CD4-positive, alpha-beta T cell (primary cell): Measurements from ENCODE around the gene TMPRSS11B. TPM values are rescaled to one million over a fixed set of nuclear protein-coding genes. Genes with fewer than 3 reads are reported as not detected.

Source experiments
- ATAC-seq: fragments of 200-7000 bp; cut with Tn5 transposase; one replicate; pipeline ENCODE4 v1.10.0; 2022; ENCODE audit warnings: mild to moderate bottlenecking; ENCODE audit not compliant: poor library complexity
- CTCF ChIA-PET: fragments of 350-600 bp; sonication (Branson Sonifier 250); formaldehyde crosslinking; loops from one replicate; lab custom pipeline; 2021; ENCODE audit warnings: antibody characterized with exemption, inconsistent platforms; lab: Charles Lee
- POLR2A ChIA-PET: fragments of 350-600 bp; sonication (Branson Sonifier 250); formaldehyde crosslinking; loops from one replicate; lab custom pipeline; 2021; ENCODE audit warnings: antibody characterized with exemption, inconsistent platforms; lab: Charles Lee
- DNase-seq, 14 experiments: peaks; one replicate each; pipeline ENCODE4 v3.0.0-alpha.2; 2013 to 2020; ENCODE audit warnings: mixed read lengths in 2 of 14
- H3K27ac ChIP-seq, 2 donors: one replicate each; pipeline versions ENCODE4 v1.5.1 to v1.7.0; 2013; ENCODE audit warnings: low read length in 2 of 2, low read depth in 1 of 2, mild to moderate bottlenecking in 1 of 2
- H3K27me3 ChIP-seq, 2 experiments: 1 replicate in 1 of 2; 2 replicates in 1 of 2; pipeline versions ENCODE4 v1.6.1 to v1.7.0; 2013; ENCODE audit warnings: low read length in 2 of 2, control low read depth in 1 of 2, mild to moderate bottlenecking in 1 of 2, moderate library complexity in 1 of 2; ENCODE audit not compliant: insufficient read depth in 2 of 2, control insufficient read depth in 1 of 2
- H3K36me3 ChIP-seq: one replicate; pipeline ENCODE4 v1.6.1; 2013; ENCODE audit warnings: low read length, control low read depth; ENCODE audit not compliant: insufficient read depth
- H3K4me1 ChIP-seq: one replicate; pipeline ENCODE4 v1.6.1; 2013; ENCODE audit warnings: low read length, control low read depth; ENCODE audit not compliant: insufficient read depth
- H3K4me3 ChIP-seq: one replicate; pipeline ENCODE4 v1.5.1; 2013; ENCODE audit warnings: mild to moderate bottlenecking, low read length, moderate library complexity
- H3K9me3 ChIP-seq, 2 experiments: 1 replicate in 1 of 2; 2 replicates in 1 of 2; pipeline versions ENCODE4 v1.6.1 to v1.7.0; 2013; ENCODE audit warnings: low read length in 2 of 2, mild to moderate bottlenecking in 2 of 2, control low read depth in 1 of 2, moderate library complexity in 1 of 2; ENCODE audit not compliant: control insufficient read depth in 1 of 2, insufficient read depth in 1 of 2
- H3K27ac Mint-ChIP-seq: one replicate; pipeline ENCODE4 v1.8.0; 2020; ENCODE audit warnings: mixed read lengths
- H3K27me3 Mint-ChIP-seq: one replicate; pipeline ENCODE4 v1.8.0; 2021; ENCODE audit warnings: mixed read lengths
- H3K36me3 Mint-ChIP-seq: one replicate; pipeline ENCODE4 v1.8.0; 2021; ENCODE audit warnings: low read depth, mixed read lengths
- H3K4me1 Mint-ChIP-seq: one replicate; pipeline ENCODE4 v1.8.0; 2021; ENCODE audit warnings: low read depth, mixed read lengths
- H3K4me3 Mint-ChIP-seq: one replicate; pipeline ENCODE4 v1.8.0; 2020; ENCODE audit warnings: mild to moderate bottlenecking, mixed read lengths
- H3K9me3 Mint-ChIP-seq: one replicate; pipeline ENCODE4 v1.8.0; 2020; ENCODE audit warnings: mixed read lengths
- intact Hi-C, 2 experiments: fragments of 100-400 bp; cut with DNase I in 1 of 2; cut with micrococcal nuclease in 1 of 2; formaldehyde crosslinking; loops; one replicate each; pipeline versions ENCODE4 v1.15.1 to v1.9.0; 2023 to 2025; cut with DNase I, micrococcal nuclease
- total RNA-seq, 174 experiments: library from RNA in 2 of 174; stranded (reverse) in 2 of 174; gene quantifications; one replicate each; pipeline ENCODE4 v1.2.3 and lab custom pipeline; 2021 to 2026
- TF ChIP-seq, protein P1 (sequence below): fragments of 200-600 bp; IDR thresholded peaks from one replicate; pipeline ENCODE4 v1.8.0; 2022; ENCODE audit warnings: antibody characterized with exemption, mild to moderate bottlenecking

TMPRSS11B gene
- total RNA-seq, 2 experiments from 2014 or later, result not detected

GRCh38 chr4:68264875-68265565, 19.5 kb upstream of the TMPRSS11B start:
- no peaks in the 10 kb centered on the region for H3K27me3 ChIP-seq
- ChIA-PET CTCF (no interaction called here), POLR2A (no interaction called here)
- ATAC-seq, result no peak
- H3K4me1 ChIP-seq, result no peaks in the 10 kb centered on the region
- Mint-ChIP-seq H3K27ac (no peak overlapping the region), H3K4me3 (no peak overlapping the region), H3K9me3 (no peaks in the 10 kb centered on the region), H3K27me3 (no peaks in the 10 kb centered on the region), H3K36me3 (no peaks in the 10 kb centered on the region), H3K4me1 (no peaks in the 10 kb centered on the region)
- no peak for DNase-seq
- no peak overlapping the region for H3K27ac ChIP-seq
- H3K36me3 ChIP-seq, result no peaks in the 10 kb centered on the region
- no peak overlapping the region for H3K4me3 ChIP-seq
- TF ChIP-seq, protein P1, sequence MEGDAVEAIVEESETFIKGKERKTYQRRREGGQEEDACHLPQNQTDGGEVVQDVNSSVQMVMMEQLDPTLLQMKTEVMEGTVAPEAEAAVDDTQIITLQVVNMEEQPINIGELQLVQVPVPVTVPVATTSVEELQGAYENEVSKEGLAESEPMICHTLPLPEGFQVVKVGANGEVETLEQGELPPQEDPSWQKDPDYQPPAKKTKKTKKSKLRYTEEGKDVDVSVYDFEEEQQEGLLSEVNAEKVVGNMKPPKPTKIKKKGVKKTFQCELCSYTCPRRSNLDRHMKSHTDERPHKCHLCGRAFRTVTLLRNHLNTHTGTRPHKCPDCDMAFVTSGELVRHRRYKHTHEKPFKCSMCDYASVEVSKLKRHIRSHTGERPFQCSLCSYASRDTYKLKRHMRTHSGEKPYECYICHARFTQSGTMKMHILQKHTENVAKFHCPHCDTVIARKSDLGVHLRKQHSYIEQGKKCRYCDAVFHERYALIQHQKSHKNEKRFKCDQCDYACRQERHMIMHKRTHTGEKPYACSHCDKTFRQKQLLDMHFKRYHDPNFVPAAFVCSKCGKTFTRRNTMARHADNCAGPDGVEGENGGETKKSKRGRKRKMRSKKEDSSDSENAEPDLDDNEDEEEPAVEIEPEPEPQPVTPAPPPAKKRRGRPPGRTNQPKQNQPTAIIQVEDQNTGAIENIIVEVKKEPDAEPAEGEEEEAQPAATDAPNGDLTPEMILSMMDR, result no peak
- intact Hi-C loops, result no loop called here
- no peaks in the 10 kb centered on the region for H3K9me3 ChIP-seq

- POLR2A ChIA-PET, result no interaction called here
- TF ChIP-seq, protein P1, result no peak
- H3K4me3 ChIP-seq, result no peak overlapping the region
- Mint-ChIP-seq H3K27me3 (no peaks in the 10 kb centered on the region), H3K4me1 (no peaks in the 10 kb centered on the region), H3K36me3 (no peaks in the 10 kb centered on the region), H3K9me3 (no peaks in the 10 kb centered on the region), H3K4me3 (no peak overlapping the region), H3K27ac (no peak overlapping the region)
- DNase-seq (no peak), ATAC-seq (no peak)
- H3K9me3 ChIP-seq, result no peaks in the 10 kb centered on the region
- H3K4me1 ChIP-seq, result no peaks in the 10 kb centered on the region
- CTCF ChIA-PET, result no interaction called here
- intact Hi-C loops, result no loop called here
- no peaks in the 10 kb centered on the region for H3K36me3 ChIP-seq
- no peak overlapping the region for H3K27ac ChIP-seq
- H3K27me3 ChIP-seq, result no peaks in the 10 kb centered on the region
Measured at GRCh38 chr4:68259191-68259590, 13.7 kb upstream of the TMPRSS11B start.

- TF ChIP-seq, protein P1, result no peak
- POLR2A ChIA-PET, result no interaction called here
- no peak overlapping the region for H3K27ac Mint-ChIP-seq
Measured at GRCh38 chr4:68257719-68258118, 12.2 kb upstream of the TMPRSS11B start.

More at GRCh38 chr4:68257719-68258118, 12.2 kb upstream of the TMPRSS11B start:
- H3K27me3 Mint-ChIP-seq, result peaks cover 5% of the 10 kb centered on the region
- intact Hi-C loops, result no loop called here
- H3K27me3 ChIP-seq, result no peaks in the 10 kb centered on the region
- H3K36me3 Mint-ChIP-seq, result no peaks in the 10 kb centered on the region
- ATAC-seq (no peak), DNase-seq (no peak)
- no peak overlapping the region for H3K4me3 Mint-ChIP-seq
- no peaks in the 10 kb centered on the region for H3K9me3 Mint-ChIP-seq
- H3K9me3 ChIP-seq, result no peaks in the 10 kb centered on the region
- H3K4me1 ChIP-seq, result no peaks in the 10 kb centered on the region
- H3K27ac ChIP-seq, result no peak overlapping the region
- H3K4me1 Mint-ChIP-seq, result no peaks in the 10 kb centered on the region
- CTCF ChIA-PET, result no interaction called here
- H3K36me3 ChIP-seq, result no peaks in the 10 kb centered on the region
- no peak overlapping the region for H3K4me3 ChIP-seq
